CD1c-positive myeloid dendritic cell (primary cell): ENCODE results near the gene PTPRJ.
"Not testable (repeated sequence)": the region's sequence is repeated elsewhere in the genome, so short reads cannot be mapped to it uniquely, and the experiment has no call there.

Source experiments
- DNase-seq: peaks from one replicate; pipeline ENCODE4 v3.0.0-alpha.2; 2016; ENCODE audit errors: extremely low spot score

PTPRJ gene

DNA sequence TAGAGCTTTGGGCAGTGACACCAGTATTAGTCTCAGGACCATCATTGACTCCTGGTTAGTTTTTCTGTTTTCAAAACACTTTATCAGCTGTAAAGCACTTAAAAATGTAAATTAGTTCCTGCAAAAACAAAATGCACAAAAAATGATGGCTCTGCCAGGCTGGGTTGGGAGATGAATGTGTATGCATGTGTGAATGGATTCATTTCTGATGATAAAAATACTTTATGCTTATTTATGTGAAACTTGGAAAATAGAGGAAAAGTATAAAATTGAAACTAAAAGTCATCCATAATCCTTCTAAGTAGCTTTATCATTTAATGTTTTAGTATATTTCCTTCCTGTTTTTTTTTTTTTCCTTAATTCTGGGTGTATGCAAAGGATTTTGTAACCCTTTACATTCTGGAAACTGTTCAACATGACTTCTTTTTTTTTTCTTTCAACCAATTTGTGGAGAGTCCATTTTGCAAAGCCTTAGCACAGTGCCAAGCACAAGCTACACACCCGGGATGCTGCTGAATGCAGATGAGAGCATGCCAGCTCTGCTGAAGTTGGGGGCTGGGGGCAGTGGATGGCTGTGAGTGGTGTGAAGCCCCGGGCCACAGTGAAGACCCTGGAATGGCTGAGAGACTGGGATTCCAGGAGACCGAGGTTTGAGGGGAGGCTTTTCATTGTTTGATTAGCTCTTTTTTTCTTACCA, 37.6 kb downstream of the PTPRJ start:
- DNase-seq, result no peak

DNA sequence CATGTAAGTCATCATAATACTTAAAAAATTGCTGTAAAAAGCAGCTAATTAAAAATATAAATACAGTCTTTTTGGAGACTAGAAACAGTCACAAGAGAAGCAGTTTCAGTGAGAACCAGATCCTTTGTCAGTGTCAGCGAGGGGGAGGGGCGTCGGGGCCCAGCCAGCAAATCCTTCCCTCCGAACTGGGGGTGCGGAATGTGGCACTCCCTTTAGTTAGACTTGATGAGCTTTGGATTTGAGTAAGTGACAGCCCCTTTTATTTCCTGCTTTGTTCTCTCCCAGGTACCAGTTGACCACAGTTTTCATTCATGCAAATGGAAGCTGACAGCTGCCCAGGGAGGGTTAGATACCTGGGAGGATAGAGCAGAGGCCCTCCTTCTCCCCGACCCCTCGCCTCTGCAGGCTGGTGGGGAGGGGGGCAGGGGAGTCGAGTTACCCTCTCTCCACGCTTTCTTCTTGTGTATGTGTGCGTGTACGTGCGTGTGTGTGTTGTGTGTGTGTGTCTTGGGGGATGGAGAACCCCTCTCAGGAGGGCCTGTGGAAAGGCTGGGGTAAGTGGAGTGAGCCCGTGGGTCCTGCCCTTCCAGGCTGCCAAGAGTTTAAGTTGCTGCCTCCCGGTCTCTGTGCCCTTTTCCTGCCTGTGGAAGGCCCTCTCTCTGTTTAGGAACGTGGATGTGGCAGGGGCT, 38.3 kb downstream of the PTPRJ start:
- DNase-seq, result no peak

GRCh38 chr11:48019217-48019584, 38.8 kb downstream of the PTPRJ start:
- no peak for DNase-seq

GRCh38 chr11:48019595-48019994, 39.2 kb downstream of the PTPRJ start:
- no peak for DNase-seq

DNA sequence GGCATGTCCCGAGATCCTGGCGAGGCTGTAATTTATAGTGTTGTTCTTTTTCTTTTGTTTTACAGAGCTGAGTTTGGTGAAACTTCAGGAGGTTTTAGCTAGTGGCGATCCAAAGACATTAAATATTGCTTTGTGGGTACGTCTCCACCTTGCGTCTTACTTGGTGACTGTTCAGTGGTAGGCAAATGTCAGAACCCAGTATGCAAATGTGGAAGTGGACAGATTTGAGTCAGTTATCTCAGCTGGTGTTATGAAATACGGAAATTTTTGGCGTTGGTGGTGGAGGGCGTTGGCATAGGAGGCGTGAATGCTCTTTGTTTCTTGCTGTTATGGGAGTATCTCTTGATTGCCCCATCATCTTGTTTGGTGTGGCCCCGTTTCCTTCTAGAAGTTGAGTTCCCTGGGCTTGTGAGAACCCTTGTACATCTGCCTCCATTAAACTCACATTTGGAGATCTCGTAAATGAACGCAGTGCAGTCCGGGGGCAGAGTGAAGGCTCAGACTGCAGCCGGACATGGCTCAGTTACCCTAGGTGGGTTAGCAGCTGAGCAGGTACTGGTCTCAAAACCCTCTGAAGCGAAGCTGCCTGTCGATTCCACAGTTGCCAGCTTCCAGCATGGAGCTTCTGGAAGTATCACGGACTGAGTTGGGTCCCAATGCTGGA, 39.9 kb downstream of the PTPRJ start:
- DNase-seq, result peak; percentile 97

GRCh38 chr11:48021201-48021820, 41.0 kb downstream of the PTPRJ start:
- DNase-seq, result not testable (repeated sequence)

- DNase-seq, result no peak
Observed at GRCh38 chr11:48022445-48022844, 42.1 kb downstream of the PTPRJ start.

GRCh38 chr11:48023608-48024007, 43.2 kb downstream of the PTPRJ start:
- not testable (repeated sequence) for DNase-seq

DNA sequence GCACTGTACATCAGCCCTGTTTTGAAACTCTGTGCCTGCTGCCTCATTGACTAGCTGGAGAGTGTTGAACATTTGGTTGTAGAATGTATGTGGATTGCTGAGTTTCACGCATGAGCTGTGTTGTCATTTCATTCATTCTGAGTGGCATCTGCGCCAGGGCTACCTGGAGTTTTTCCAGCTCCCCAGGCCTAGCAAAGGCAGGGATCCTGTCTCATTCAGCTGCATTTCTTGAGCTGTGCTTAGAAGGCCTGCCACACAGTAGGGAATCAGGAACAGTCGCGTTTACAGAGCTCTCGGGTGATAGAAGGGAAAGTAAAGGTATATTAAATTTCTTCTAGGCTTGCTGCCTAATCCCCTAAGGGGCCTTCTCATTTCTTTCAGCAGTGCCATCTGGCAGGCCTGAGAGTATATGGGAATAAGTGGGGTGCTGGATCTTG, 44.3 kb downstream of the PTPRJ start:
- DNase-seq, result no peak

DNA sequence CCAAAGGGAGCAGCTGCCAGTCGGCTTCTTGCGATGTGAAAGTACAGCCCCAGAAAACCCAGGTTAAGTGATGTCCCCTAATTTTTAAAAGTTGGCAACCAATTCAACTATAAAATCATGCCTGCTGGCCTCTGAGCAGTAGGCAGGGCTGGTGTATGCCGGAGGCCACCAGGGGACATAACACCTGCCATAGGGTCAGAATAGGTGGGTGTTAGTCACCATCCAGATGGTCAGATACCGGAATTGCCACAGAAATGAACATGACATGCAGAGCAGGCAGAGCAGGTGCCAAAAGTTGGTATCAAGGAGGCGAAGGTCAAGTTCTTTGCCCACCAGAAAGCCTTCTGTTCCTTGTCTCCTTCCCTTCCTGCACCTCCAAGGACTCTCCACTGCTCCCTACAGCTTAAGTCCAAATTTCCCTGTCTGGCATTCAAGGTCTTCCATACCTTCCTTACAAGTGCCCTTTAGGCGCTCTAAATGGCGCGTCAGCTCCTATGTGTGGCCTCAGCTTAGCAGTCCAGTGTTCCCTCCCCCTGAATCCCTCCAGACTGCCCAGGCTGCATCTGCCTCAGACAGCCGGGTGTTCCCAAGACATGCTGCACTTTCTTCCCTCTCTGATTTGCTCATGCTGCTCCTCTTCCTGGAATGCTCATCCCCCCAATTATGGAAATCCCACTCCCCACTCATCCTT, 45.1 kb downstream of the PTPRJ start:
- DNase-seq, result no peak

DNA sequence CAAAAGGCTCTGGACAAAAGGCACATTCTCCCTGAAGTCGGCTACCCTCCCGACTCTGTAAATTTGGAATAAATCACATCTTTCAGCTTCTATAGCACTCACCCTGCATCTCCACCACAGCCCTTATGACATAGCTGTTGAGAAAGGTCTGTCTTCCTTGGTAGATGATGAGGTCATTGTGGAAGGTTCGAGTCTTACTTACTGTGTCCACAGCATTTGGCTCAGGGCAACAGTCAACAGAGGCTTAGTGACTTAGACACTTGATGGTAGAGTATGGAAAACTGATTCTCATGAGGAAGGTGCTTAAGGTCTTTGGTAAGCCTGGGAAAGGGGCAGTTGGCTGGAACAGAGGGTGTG, 45.6 kb downstream of the PTPRJ start:
- peak; percentile 63 for DNase-seq

- DNase-seq, result peak; percentile 71
Observed at GRCh38 chr11:48028914-48029680, 48.7 kb downstream of the PTPRJ start.

DNA sequence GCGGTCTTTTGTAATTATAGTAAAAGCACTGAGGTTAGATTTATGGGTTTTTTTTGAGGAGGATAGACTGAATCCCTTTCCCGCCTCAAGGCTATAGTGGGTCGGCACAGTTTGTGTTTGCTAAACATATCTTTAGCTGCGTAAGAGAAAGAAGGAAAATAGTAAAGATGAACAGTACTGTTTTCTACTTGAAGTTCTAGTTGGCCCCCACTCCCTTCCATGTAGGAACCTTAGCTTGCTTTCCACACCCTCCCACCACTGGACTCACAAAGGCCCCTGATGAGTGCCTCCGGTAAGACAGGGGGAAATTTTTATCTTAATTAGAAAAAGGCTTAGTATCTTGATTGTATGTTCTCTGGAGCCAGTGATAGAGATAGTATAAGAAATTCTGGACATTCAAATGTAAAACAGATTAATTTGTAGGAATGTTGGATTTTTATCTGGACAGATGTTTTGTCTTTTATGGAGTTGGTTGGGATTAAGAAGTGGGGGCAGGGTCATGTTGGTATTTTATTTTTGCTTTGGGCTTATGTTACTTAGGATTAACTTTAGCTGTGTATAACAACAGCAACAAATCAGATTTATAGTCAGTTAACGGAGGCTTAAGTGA, 49.4 kb downstream of the PTPRJ start:
- DNase-seq, result no peak

DNA sequence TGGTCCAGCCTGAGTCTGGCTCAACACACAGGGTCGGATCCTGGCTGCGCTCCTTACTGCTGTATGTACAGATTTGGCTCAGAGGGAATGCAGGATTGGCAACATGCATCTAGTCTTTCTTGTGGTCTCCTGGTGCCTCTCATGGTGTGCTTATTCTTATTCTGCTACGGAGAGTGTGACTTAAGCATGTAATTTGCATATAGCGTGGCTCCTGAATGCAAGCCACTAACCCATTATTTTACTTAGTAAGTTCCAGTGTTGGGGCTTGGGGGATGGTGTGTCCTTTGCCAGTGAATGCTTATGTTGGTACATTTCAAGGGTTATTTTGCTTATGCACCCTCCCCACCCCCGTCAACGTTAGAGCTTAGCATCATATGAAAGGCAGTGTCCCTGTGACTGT, 51.2 kb downstream of the PTPRJ start:
- DNase-seq, result no peak

DNA sequence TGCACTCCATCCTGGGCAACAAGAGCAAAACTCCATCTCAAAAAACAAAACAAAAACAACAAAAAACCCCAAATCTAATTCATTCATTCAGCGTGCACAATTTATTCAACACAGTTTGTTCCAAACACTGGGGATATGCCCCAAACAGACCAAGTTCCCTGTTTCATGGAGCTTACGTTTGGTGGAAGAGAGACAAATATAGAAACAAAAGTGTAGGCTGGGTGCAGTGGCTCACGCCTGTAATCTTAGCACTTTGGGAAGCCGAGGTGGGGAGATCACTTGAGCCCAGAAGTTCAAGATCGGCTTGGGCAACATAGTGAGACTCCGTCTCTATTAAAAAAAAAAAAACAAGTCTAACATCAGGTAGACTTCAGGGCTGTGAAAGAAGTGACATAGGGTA, 52.4 kb downstream of the PTPRJ start:
- DNase-seq, result no peak

DNA sequence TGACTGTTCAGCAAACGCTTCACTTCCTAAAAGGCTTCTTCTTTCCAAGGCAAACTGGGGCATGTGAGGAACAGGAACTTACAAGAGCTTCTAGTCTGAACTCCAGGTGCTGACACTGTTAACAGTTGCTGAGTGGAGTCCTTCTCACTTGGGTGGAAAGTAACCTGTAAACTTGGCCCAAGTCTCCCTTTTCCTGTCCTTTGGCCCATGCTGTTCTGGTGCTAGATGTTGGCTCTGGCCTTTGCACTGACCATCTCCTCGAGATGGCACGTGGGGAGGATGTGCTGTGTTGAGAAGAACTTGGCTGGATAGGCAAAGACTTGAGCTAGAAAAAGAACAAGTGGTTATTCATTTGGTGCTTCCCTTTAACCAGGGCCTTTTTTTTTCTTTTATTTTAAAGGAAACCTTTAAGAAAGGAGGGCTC, 53.6 kb downstream of the PTPRJ start:
- peak; percentile 85 for DNase-seq

DNA sequence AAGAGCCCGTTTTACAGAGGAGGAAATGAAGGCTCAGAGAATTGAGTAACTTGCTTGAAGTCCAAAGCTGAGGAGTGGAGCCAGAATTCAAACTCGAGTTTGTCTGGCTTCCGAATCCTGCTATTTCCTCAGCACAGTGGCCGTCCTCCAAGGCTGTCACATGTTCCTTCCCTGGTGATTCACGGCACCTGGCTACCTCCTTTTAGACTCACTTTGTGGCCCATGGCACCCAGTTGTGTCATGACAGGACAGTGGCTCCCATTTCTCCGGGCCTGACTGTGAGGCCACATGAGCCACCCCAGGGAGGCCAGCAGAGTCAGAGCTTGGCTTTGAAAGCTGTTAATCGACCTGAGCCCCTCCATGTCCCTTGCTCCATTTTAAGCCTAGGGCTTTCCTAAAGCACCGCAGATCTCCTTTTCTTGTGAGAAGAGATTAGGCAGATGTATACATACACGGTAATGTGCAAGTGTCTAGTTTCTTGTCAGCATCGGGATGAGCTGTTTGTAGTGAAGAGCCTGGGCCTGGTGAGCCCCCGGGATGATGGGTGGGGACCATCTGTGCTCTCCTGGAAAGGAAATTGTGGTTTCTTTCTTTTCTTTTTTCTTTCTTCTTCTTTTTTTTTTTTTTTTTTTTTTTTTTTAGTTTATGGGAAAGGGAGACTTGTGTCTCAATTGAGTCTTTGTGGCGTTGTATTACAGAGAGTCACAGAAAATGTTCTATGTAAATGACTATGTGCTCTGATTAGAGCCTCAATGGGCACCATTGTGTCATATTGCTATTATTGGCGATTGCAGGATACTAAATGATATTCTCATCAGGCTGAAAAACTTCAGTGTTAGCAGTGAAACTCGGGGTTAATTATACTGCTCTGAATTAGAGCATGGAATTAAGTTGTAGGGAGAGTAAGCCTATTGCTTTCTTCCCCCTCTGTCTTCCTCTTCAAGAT, 54.8 kb downstream of the PTPRJ start:
- DNase-seq, result no peak

GRCh38 chr11:48036011-48036410, 55.7 kb downstream of the PTPRJ start:
- DNase-seq, result no peak

DNA sequence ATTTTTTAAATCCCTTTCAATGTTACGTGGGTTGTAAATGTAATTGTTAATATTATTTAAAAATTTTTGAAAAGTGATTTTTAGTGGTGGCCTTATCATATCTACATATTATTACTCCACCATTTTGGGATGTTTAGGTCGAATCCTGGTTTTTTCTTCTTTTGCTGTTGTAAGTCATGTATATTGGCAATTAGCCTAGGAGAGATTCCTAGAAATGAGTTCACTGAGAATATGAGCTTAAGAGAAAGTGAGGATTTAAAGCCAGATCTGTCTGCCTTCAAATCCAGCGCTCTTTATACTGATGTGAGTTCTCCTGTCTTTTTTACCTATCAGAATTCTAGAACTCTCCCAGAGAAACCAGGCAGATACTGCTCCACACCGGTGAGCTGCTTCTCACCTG, 56.1 kb downstream of the PTPRJ start:
- no peak for DNase-seq
